22Rv1 (cell line): ENCODE measurements around the gene DHCR24.

Experiments used
- H3K27ac ChIP-seq: fragments of 450-650 bp; 2 replicates; pipeline ENCODE4 v1.5.1; 2017
- CTCF ChIP-seq: fragments of 450-650 bp; IDR thresholded peaks from 2 replicates; pipeline ENCODE4 v1.5.1; 2017; ENCODE audit warnings: mild to moderate bottlenecking
- ZFX ChIP-seq: fragments of 450-650 bp; IDR thresholded peaks from 2 replicates; pipeline ENCODE4 v1.6.1; 2017; ENCODE audit warnings: antibody characterized with exemption, borderline replicate concordance

DHCR24 gene

DNA sequence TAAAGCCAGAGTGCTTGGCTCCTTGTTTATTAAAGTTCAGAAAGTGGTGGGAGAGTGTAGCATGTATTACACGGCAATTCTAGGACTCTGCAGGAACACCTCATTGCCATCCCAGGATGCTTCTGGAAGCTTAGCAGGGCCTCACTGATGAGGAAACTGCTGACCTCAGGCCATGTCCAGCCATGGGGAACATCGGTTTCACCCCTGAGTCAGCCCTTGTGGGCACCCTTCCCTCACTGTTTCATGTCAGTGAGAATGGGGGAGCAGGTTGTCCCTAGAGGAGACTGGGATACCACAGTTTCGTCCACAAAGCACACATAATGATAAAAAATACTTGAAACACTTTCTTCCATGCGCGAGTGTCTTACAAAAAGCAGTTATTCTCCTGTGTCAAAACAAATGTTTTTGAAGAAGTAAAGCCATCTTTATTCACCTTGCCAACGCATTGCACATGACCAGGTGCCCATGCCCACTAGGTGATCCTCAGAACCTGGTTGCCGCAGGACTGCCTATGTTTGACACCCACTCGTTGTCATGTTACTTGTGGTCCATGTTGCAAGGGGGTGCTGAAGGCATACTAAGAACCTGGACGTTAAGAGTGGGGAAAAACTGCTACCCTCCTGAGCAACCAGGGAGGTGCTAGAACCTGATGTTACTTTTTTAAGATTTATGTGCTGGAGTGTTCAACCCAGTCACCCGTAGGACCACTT, 44.6 kb downstream of the DHCR24 start:
- no peak overlapping the region for H3K27ac ChIP-seq
- TF ChIP-seq CTCF (no peak), ZFX (no peak)

DNA sequence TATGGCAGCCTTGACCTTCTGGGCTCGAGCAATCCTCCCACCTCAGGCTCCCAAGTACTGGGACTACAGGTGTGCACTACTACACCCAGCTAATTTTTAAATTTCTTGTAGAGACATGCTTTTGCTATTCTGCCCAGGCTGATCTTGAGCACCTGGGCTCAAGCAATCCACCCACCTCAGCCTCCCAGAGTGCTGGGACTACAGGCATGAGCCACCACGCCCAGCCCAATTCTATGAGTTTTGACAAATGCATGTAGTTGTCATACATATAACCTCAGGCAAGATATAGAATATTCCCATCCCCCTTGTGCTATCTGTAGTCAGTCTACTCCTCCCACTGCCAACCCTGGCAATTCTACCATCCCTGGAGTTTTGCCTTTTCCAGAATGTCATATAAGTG, 47.2 kb downstream of the DHCR24 start:
- TF ChIP-seq ZFX = no peak
- TF ChIP-seq CTCF = no peak
- no peak overlapping the region for H3K27ac ChIP-seq

GRCh38 chr1:54838565-54839180, 48.3 kb downstream of the DHCR24 start:
- TF ChIP-seq ZFX (no peak), CTCF (no peak)

GRCh38 chr1:54837002-54837853, 49.8 kb downstream of the DHCR24 start:
- TF ChIP-seq ZFX (no peak), CTCF (no peak)
- no peak overlapping the region for H3K27ac ChIP-seq

More at GRCh38 chr1:54838565-54839180, 48.3 kb downstream of the DHCR24 start:
- H3K27ac ChIP-seq = no peak overlapping the region

- TF ChIP-seq CTCF (no peak), ZFX (no peak)
- H3K27ac ChIP-seq = no peak overlapping the region
These were observed 50.4 kb downstream of the DHCR24 start for GRCh38 chr1:54836594-54836993.

- TF ChIP-seq ZFX (no peak), CTCF (no peak)
- no peak overlapping the region for H3K27ac ChIP-seq
These were observed 51.0 kb downstream of the DHCR24 start for GRCh38 chr1:54835970-54836369.
